GM18873 (cell line): ENCODE data around the gene FBXW7.

Source experiments
- ATAC-seq: cut with Tn5 transposase; IDR thresholded peaks from one replicate; pipeline ENCODE4 v1.9.1; 2021; ENCODE audit warnings: mild to moderate bottlenecking, moderate library complexity, moderate number of reproducible peaks; ENCODE audit not compliant: unreplicated experiment, low FRiP score

FBXW7 gene

GRCh38 chr4:152535903-152536544, at the start of gene FBXW7:
Gene FBXW7 (minus strand): TSS chr4:152536092. CDS start chr4:152411803, 124,289 bp downstream.
- peak; percentile 73 for ATAC-seq

GRCh38 chr4:152585023-152585441, 49.1 kb upstream of the FBXW7 start:
- ATAC-seq, result peak; percentile 61

- ATAC-seq, result no peak
Observed at GRCh38 chr4:152581536-152582160, 45.8 kb upstream of the FBXW7 start.

GRCh38 chr4:152579916-152580315, 44.0 kb upstream of the FBXW7 start:
- ATAC-seq, result no peak

GRCh38 chr4:152579107-152579764, 43.3 kb upstream of the FBXW7 start:
- ATAC-seq, result no peak

- no peak for ATAC-seq
Observed at GRCh38 chr4:152578670-152579069, 42.8 kb upstream of the FBXW7 start.

GRCh38 chr4:152577708-152578396, 42.0 kb upstream of the FBXW7 start:
- no peak for ATAC-seq

- no peak for ATAC-seq
Observed at GRCh38 chr4:152575533-152575932, 39.6 kb upstream of the FBXW7 start.

GRCh38 chr4:152573861-152574260, 38.0 kb upstream of the FBXW7 start:
- no peak for ATAC-seq

- no peak for ATAC-seq
Observed at GRCh38 chr4:152572417-152573086, 36.7 kb upstream of the FBXW7 start.

GRCh38 chr4:152571770-152572169, 35.9 kb upstream of the FBXW7 start:
- no peak for ATAC-seq

GRCh38 chr4:152571296-152571695, 35.4 kb upstream of the FBXW7 start:
- ATAC-seq, result no peak

- no peak for ATAC-seq
Observed at GRCh38 chr4:152565333-152565732, 29.4 kb upstream of the FBXW7 start.

GRCh38 chr4:152564336-152564735, 28.4 kb upstream of the FBXW7 start:
- ATAC-seq, result no peak

GRCh38 chr4:152563209-152563608, 27.3 kb upstream of the FBXW7 start:
- ATAC-seq, result no peak

GRCh38 chr4:152559641-152560040, 23.7 kb upstream of the FBXW7 start:
- no peak for ATAC-seq

GRCh38 chr4:152558396-152558795, 22.5 kb upstream of the FBXW7 start:
- ATAC-seq, result no peak

GRCh38 chr4:152556834-152557233, 20.9 kb upstream of the FBXW7 start:
- no peak for ATAC-seq

- no peak for ATAC-seq
Observed at GRCh38 chr4:152556283-152556682, 20.4 kb upstream of the FBXW7 start.

- no peak for ATAC-seq
Observed at GRCh38 chr4:152554742-152555141, 18.9 kb upstream of the FBXW7 start.

GRCh38 chr4:152550687-152551086, 14.8 kb upstream of the FBXW7 start:
- peak; percentile 48 for ATAC-seq
